ENCODE measurements around the gene PSMC5. TPM values are rescaled to one million over a fixed set of nuclear protein-coding genes. Genes with fewer than 3 reads are reported as not detected.

Gene PSMC5
- total RNA-seq, 2 donors from 2014 or later = 137 TPM

DNA sequence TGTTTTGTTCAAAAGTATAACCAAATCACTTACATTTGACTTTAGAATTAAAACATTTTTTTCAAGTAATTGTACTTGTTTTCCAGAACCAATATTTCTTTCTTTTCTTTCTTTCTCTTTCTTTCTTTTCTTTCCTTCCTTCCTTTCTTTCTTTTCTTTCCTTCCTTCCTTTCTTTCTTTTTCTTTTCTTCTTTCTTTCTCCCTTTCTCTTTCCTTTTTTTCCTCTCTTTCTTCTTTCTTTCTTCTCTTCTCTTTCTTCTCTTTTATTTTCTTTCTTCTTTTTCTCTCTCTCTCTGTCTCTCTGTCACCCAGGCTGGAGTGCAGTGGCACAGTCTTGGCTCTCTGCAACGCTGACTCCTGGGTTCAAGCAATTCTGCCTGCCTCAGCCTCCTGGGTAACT is 26.4 kb upstream of the PSMC5 start:
- H3K9me3 Mint-ChIP-seq = no peaks in the 10 kb centered on the region
- no peak overlapping the region for H3K4me3 ChIP-seq (ENCODE audit: low read length)
- H3K9ac ChIP-seq (ENCODE audit: extremely low read depth, low read length, poor library complexity, severe bottlenecking) = no peak overlapping the region
- WGBS, 2 experiments (ENCODE audit: insufficient coverage in 1 of 2, insufficient read length in 1 of 2) = 88 to 95% methylated on average over 1 of the region's 1 CpG
- no peak for DNase-seq
- TF ChIP-seq CTCF (conservative IDR thresholded peaks at IDR 0.05) = no peak
- H3K27me3 Mint-ChIP-seq (ENCODE audit: insufficient read depth) = no peaks in the 10 kb centered on the region
- no peak overlapping the region for H3K27ac Mint-ChIP-seq
- no peaks in the 10 kb centered on the region for H3K4me1 ChIP-seq (ENCODE audit: control insufficient read depth, insufficient read depth, low read length)
- H3K4me3 Mint-ChIP-seq = no peak overlapping the region
- H3K27me3 ChIP-seq (ENCODE audit: control insufficient read depth, insufficient read depth, low read length, poor library complexity, severe bottlenecking) = no peaks in the 10 kb centered on the region
- no peaks in the 10 kb centered on the region for H3K9me3 ChIP-seq (ENCODE audit: control insufficient read depth, low read length)
- peaks cover 75% of the 10 kb centered on the region for H3K36me3 Mint-ChIP-seq (ENCODE audit: low read depth)
- peaks cover 99% of the 10 kb centered on the region for H3K36me3 ChIP-seq (ENCODE audit: control insufficient read depth, insufficient read depth, low read length)
- H3K27ac ChIP-seq (ENCODE audit: low read depth, low read length) = no peak overlapping the region
- no peaks in the 10 kb centered on the region for H3K4me1 Mint-ChIP-seq

- Histone ChIP-seq H3K9ac (ENCODE audit: extremely low read depth, low read length, poor library complexity, severe bottlenecking) (no peak overlapping the region), H3K4me1 (ENCODE audit: control insufficient read depth, insufficient read depth, low read length) (no peaks in the 10 kb centered on the region), H3K36me3 (ENCODE audit: control insufficient read depth, insufficient read depth, low read length) (peaks cover 99% of the 10 kb centered on the region), H3K27ac (ENCODE audit: low read depth, low read length) (no peak overlapping the region), H3K9me3 (ENCODE audit: control insufficient read depth, low read length) (no peaks in the 10 kb centered on the region), H3K4me3 (ENCODE audit: low read length) (no peak overlapping the region), H3K27me3 (ENCODE audit: control insufficient read depth, insufficient read depth, low read length, poor library complexity, severe bottlenecking) (no peaks in the 10 kb centered on the region)
- H3K9me3 Mint-ChIP-seq = no peaks in the 10 kb centered on the region
- H3K27ac Mint-ChIP-seq = peak overlapping the region; percentile 27
- TF ChIP-seq CTCF (conservative IDR thresholded peaks at IDR 0.05) = no peak
- H3K4me1 Mint-ChIP-seq = no peaks in the 10 kb centered on the region
- H3K36me3 Mint-ChIP-seq (ENCODE audit: low read depth) = peaks cover 71% of the 10 kb centered on the region
- 89% methylated on average over 1 of the region's 1 CpG; no CpG with 5 or more reads in 1 of the 2 experiments for WGBS, 2 experiments (ENCODE audit: insufficient coverage in 1 of 2, insufficient read length in 1 of 2)
- no peak for DNase-seq
- H3K4me3 Mint-ChIP-seq = no peak overlapping the region
- H3K27me3 Mint-ChIP-seq (ENCODE audit: insufficient read depth) = no peaks in the 10 kb centered on the region
These were observed 22.9 kb upstream of the PSMC5 start for GRCh38 chr17:63804328-63804727.

DNA sequence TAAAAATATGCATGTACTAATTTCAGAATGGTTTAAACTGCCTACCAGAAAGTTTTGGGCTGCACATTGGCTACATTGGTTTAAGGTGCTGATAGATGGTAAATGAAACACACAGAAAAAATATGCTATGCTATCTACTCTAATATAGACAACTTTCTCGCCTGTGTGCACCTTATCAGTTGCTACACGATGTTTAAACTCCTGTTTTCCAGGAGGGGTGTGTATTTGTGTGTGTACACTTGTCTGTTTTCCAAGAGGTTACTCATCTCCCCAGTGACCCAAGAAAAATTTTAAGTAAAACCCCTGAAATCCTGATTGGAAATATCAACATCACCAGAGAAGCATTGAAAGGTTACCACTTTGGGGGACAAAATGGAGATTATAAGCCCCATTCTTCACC is 21.6 kb upstream of the PSMC5 start:
- no peaks in the 10 kb centered on the region for H3K9me3 ChIP-seq (ENCODE audit: control insufficient read depth, low read length)
- Mint-ChIP-seq H3K4me3 (no peak overlapping the region), H3K4me1 (no peaks in the 10 kb centered on the region), H3K27ac (no peak overlapping the region), H3K27me3 (ENCODE audit: insufficient read depth) (no peaks in the 10 kb centered on the region), H3K36me3 (ENCODE audit: low read depth) (peaks cover 69% of the 10 kb centered on the region), H3K9me3 (no peaks in the 10 kb centered on the region)
- no peak overlapping the region for H3K9ac ChIP-seq (ENCODE audit: extremely low read depth, low read length, poor library complexity, severe bottlenecking)
- no peak overlapping the region for H3K4me3 ChIP-seq (ENCODE audit: low read length)
- no peaks in the 10 kb centered on the region for H3K27me3 ChIP-seq (ENCODE audit: control insufficient read depth, insufficient read depth, low read length, poor library complexity, severe bottlenecking)
- H3K36me3 ChIP-seq (ENCODE audit: control insufficient read depth, insufficient read depth, low read length) = peaks cover 99% of the 10 kb centered on the region
- no peak for TF ChIP-seq CTCF (conservative IDR thresholded peaks at IDR 0.05)
- no peak for DNase-seq
- H3K27ac ChIP-seq (ENCODE audit: low read depth, low read length) = no peak overlapping the region
- H3K4me1 ChIP-seq (ENCODE audit: control insufficient read depth, insufficient read depth, low read length) = no peaks in the 10 kb centered on the region
- WGBS, 2 experiments (ENCODE audit: insufficient coverage in 1 of 2, insufficient read length in 1 of 2) = 100% methylated on average over 1 to 2 of the region's 2 CpGs
